ENCODE measurements around the gene ATN1.

Gene ATN1

GRCh38 chr12:6899427-6899826 is 28.3 kb upstream of the ATN1 start:
- Histone ChIP-seq H2AFZ (ENCODE audit: low read depth, low read length) (no peak overlapping the region), H3K4me3 (ENCODE audit: low read depth in 1 of 2, low read length in 2 of 2) (no peak overlapping the region), H3K4me2 (ENCODE audit: insufficient read depth, low read length) (no peak overlapping the region), H3K27ac (ENCODE audit: low read length) (no peak overlapping the region), H3K9me3 (ENCODE audit: insufficient read depth, low read length, severe bottlenecking) (no peaks in the 10 kb centered on the region), H3K79me2 (ENCODE audit: insufficient read depth, low read length) (no peaks in the 10 kb centered on the region), H3K27me3 (ENCODE audit: insufficient read depth, low read length, poor library complexity) (no peaks in the 10 kb centered on the region), H3K4me1 (ENCODE audit: insufficient read depth, low read length) (peaks cover 8% of the 10 kb centered on the region), H4K20me1 (ENCODE audit: insufficient read depth, low read length) (no peaks in the 10 kb centered on the region), H3K36me3 (ENCODE audit: insufficient read depth, low read length) (no peaks in the 10 kb centered on the region), H3K9ac (ENCODE audit: low read depth, low read length) (no peak overlapping the region)
- DNase-seq (no peak), ATAC-seq (ENCODE audit: insufficient read depth, low read depth) (no peak)
- TF ChIP-seq EZH2 (IDR thresholded peaks at IDR 0.05; ENCODE audit: borderline replicate concordance, low read depth, low read length, severe bottlenecking), result no peak
- TF ChIP-seq CTCF (IDR thresholded peaks at IDR 0.05; ENCODE audit: borderline replicate concordance, extremely low read depth, low read length, poor library complexity, severe bottlenecking), result no peak

- H3K27ac ChIP-seq (ENCODE audit: low read length), result no peak overlapping the region
- no peak for ATAC-seq (ENCODE audit: insufficient read depth, low read depth)
- no peaks in the 10 kb centered on the region for H4K20me1 ChIP-seq (ENCODE audit: insufficient read depth, low read length)
- no peak overlapping the region for H3K9ac ChIP-seq (ENCODE audit: low read depth, low read length)
- no peak overlapping the region for H3K4me3 ChIP-seq (ENCODE audit: low read depth in 1 of 2, low read length in 2 of 2)
- H3K4me1 ChIP-seq (ENCODE audit: insufficient read depth, low read length), result peaks cover 12% of the 10 kb centered on the region
- DNase-seq, result no peak
- no peak for TF ChIP-seq CTCF (IDR thresholded peaks at IDR 0.05; ENCODE audit: borderline replicate concordance, extremely low read depth, low read length, poor library complexity, severe bottlenecking)
- no peaks in the 10 kb centered on the region for H3K27me3 ChIP-seq (ENCODE audit: insufficient read depth, low read length, poor library complexity)
- H3K36me3 ChIP-seq (ENCODE audit: insufficient read depth, low read length), result no peaks in the 10 kb centered on the region
- no peaks in the 10 kb centered on the region for H3K9me3 ChIP-seq (ENCODE audit: insufficient read depth, low read length, severe bottlenecking)
- no peaks in the 10 kb centered on the region for H3K79me2 ChIP-seq (ENCODE audit: insufficient read depth, low read length)
- H2AFZ ChIP-seq (ENCODE audit: low read depth, low read length), result no peak overlapping the region
- H3K4me2 ChIP-seq (ENCODE audit: insufficient read depth, low read length), result no peak overlapping the region
These were observed 27.8 kb upstream of the ATN1 start for GRCh38 chr12:6899837-6900519.

- Histone ChIP-seq H4K20me1 (ENCODE audit: insufficient read depth, low read length) (no peaks in the 10 kb centered on the region), H3K27ac (ENCODE audit: low read length) (no peak overlapping the region), H2AFZ (ENCODE audit: low read depth, low read length) (no peak overlapping the region), H3K9ac (ENCODE audit: low read depth, low read length) (no peak overlapping the region), H3K4me2 (ENCODE audit: insufficient read depth, low read length) (no peak overlapping the region), H3K27me3 (ENCODE audit: insufficient read depth, low read length, poor library complexity) (no peaks in the 10 kb centered on the region), H3K36me3 (ENCODE audit: insufficient read depth, low read length) (peaks cover 10% of the 10 kb centered on the region; the same call in 1 of the 2 replicates), H3K4me3 (ENCODE audit: low read depth in 1 of 2, low read length in 2 of 2) (no peak overlapping the region), H3K9me3 (ENCODE audit: insufficient read depth, low read length, severe bottlenecking) (no peaks in the 10 kb centered on the region), H3K79me2 (ENCODE audit: insufficient read depth, low read length) (no peaks in the 10 kb centered on the region), H3K4me1 (ENCODE audit: insufficient read depth, low read length) (peaks cover 21% of the 10 kb centered on the region)
- ATAC-seq (ENCODE audit: insufficient read depth, low read depth) (no peak), DNase-seq (no peak)
- TF ChIP-seq EZH2 (IDR thresholded peaks at IDR 0.05; ENCODE audit: borderline replicate concordance, low read depth, low read length, severe bottlenecking) (no peak), CTCF (IDR thresholded peaks at IDR 0.05; ENCODE audit: borderline replicate concordance, extremely low read depth, low read length, poor library complexity, severe bottlenecking) (no peak)
These were observed 25.3 kb upstream of the ATN1 start for GRCh38 chr12:6902448-6902847.

Measured in DND-41 (cell line).